Upper lobe of left lung (tissue), 6 donors: ENCODE data around the gene ZFP91. TPM values are rescaled to one million over a fixed set of nuclear protein-coding genes. Genes with fewer than 3 reads are reported as not detected.

Source experiments
- ATAC-seq, 2 donors: fragments of 200-7000 bp; cut with Tn5 transposase; one replicate each; pipeline ENCODE4 v1.9.1; 2022; ENCODE audit warnings: mild to moderate bottlenecking in 2 of 2, moderate library complexity in 2 of 2; ENCODE audit not compliant: low FRiP score in 2 of 2
- DNase-seq, 2 donors: peaks; one replicate each; pipeline ENCODE4 v3.0.0-alpha.2; 2019 to 2020
- H3K27ac ChIP-seq, 4 donors: fragments of 200-600 bp; sonication (generic); one replicate each; pipeline ENCODE4 v1.5.1; 2016 to 2019
- H3K27me3 ChIP-seq, 4 donors: fragments of 200-600 bp; sonication (generic); one replicate each; pipeline ENCODE4 v1.5.1; 2017 to 2019
- H3K36me3 ChIP-seq, 4 donors: fragments of 200-600 bp; sonication (generic); one replicate each; pipeline ENCODE4 v1.5.1; 2016 to 2019
- H3K4me1 ChIP-seq, 4 donors: fragments of 200-600 bp; sonication (generic); one replicate each; pipeline ENCODE4 v1.5.1; 2018 to 2019
- H3K4me3 ChIP-seq, 4 donors: fragments of 200-600 bp; sonication (generic); one replicate each; pipeline ENCODE4 v1.5.1; 2017 to 2019; ENCODE audit warnings: mild to moderate bottlenecking in 2 of 4, moderate library complexity in 1 of 4
- H3K9me3 ChIP-seq, 4 donors: fragments of 200-600 bp; sonication (generic); one replicate each; pipeline ENCODE4 v1.5.1; 2018 to 2019
- CTCF ChIP-seq, 6 experiments: fragments of 450-650 bp in 4 of 6; fragments of 200-600 bp in 2 of 6; sonication (generic) in 2 of 6; IDR thresholded peaks; one replicate each; pipeline ENCODE4 v1.5.1; 2016 to 2019; ENCODE audit warnings: antibody characterized with exemption in 6 of 6
- EP300 ChIP-seq, 4 donors: sonication (generic); formaldehyde crosslinking; IDR thresholded peaks; one replicate each; pipeline ENCODE4 v1.5.1; 2017; ENCODE audit warnings: antibody characterized with exemption in 4 of 4, control low read depth in 2 of 4
- POLR2A ChIP-seq, 4 donors: fragments of 450-650 bp; IDR thresholded peaks; one replicate each; pipeline ENCODE4 v1.5.1; 2016 to 2017; ENCODE audit warnings: antibody characterized with exemption in 4 of 4, mild to moderate bottlenecking in 2 of 4
- POLR2AphosphoS5 ChIP-seq, 2 donors: sonication (generic); formaldehyde crosslinking; IDR thresholded peaks; one replicate each; pipeline ENCODE4 v1.5.1; 2017; ENCODE audit warnings: antibody characterized with exemption in 2 of 2
- WGBS, 2 donors: methylation state at CpG; one replicate each; pipeline ENCODE4 v1.1.5; 2017 to 2018; 5-methylcytosine and 5-hydroxymethylcytosine counted together
- total RNA-seq, 6 donors: library from RNA; depleted of rRNA in 4 of 6; stranded (reverse); fragments of >200 nt in 4 of 6; gene quantifications; one replicate each; pipeline versions ENCODE4 v1.1.0 to v1.2.1, GENCODE V29; 2016 to 2021
- donor health status: DM: no; HTN: no; CAD: no; lungs with moderate emphysema.
- donor health status: DM: no; HTN: yes; CAD: no; lungs with severe emphysema.

ZFP91 gene
- total RNA-seq, 6 donors from 2014 or later = 21.0 to 53.2 (median 40.9) TPM

DNA sequence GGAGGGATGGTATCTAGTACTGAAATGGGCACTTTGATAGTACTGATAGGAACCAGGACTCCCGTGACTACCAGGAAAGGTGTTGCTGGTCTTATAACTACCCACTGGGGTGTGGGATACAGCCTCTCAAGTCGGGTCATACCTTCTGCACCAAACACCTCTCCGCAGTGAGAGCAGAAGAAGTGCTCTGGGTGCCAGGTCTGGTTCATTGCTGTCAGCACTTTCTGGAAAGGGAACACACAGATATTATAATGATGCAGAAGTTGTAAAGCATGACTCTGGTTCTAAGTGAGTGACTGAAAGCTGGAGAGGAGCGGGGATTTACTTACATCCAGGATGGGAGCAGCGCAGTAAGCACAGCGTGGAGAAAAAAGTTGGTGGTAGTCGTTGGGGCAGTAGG is 29.2 kb upstream of the ZFP91 start:
- no peak overlapping the region for H3K4me3 ChIP-seq
- 94 to 97% methylated on average over 7 of the region's 7 CpGs for WGBS, 2 donors
- DNase-seq (no peak), ATAC-seq (peak in 1 of 2 donors; percentile 19)
- TF ChIP-seq EP300 (IDR thresholded peaks at IDR 0.05) (no peak), CTCF (IDR thresholded peaks at IDR 0.05) (no peak), POLR2AphosphoS5 (IDR thresholded peaks at IDR 0.05) (no peak), POLR2A (IDR thresholded peaks at IDR 0.05) (no peak)
- no peak overlapping the region for H3K27ac ChIP-seq
- H3K9me3 ChIP-seq = no peaks in the 10 kb centered on the region
- peaks cover 33 to 94% (median 56%) of the 10 kb centered on the region in 4 donors for H3K36me3 ChIP-seq
- H3K27me3 ChIP-seq = no peaks in the 10 kb centered on the region
- no peaks in the 10 kb centered on the region for H3K4me1 ChIP-seq

DNA sequence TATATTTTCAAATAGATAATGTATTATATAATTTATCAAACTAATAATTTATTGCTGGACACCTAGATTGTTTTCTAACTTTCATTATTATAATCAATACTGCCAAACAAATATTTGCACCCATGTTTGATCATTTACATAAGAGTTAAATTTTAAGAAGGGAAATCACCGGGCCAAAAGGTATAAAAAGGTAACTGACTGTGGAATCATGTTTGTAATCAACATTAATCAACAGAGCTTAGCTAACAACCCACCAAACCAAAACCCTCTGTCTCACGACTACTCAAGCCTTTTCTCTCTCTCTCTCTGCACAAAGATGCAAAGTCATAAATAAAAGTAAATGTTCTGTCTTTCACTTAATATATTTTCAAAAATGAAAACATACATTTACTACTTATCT is 18.0 kb upstream of the ZFP91 start:
- WGBS, 2 donors = 70 to 71% methylated on average over 2 of the region's 2 CpGs
- ATAC-seq = no peak

GRCh38 chr11:58561394-58562098 is 17.3 kb upstream of the ZFP91 start:
- no peaks in the 10 kb centered on the region for H3K9me3 ChIP-seq
- no peaks in the 10 kb centered on the region for H3K27me3 ChIP-seq
- no peak for ATAC-seq
- peaks cover 0 to 13% (median 4%) of the 10 kb centered on the region in 4 donors for H3K36me3 ChIP-seq
- no peaks in the 10 kb centered on the region for H3K4me1 ChIP-seq
- DNase-seq = no peak
- H3K27ac ChIP-seq = no peak overlapping the region
- 78 to 86% methylated on average over 2 of the region's 2 CpGs for WGBS, 2 donors
- no peak for TF ChIP-seq EP300 (IDR thresholded peaks at IDR 0.05)
- no peak for TF ChIP-seq CTCF (IDR thresholded peaks at IDR 0.05)
- TF ChIP-seq POLR2AphosphoS5 (IDR thresholded peaks at IDR 0.05) = no peak
- TF ChIP-seq POLR2A (IDR thresholded peaks at IDR 0.05) = no peak
- no peak overlapping the region for H3K4me3 ChIP-seq

More for the DNA sequence above, 18.0 kb upstream of the ZFP91 start:
- Histone ChIP-seq H3K27ac (no peak overlapping the region), H3K4me1 (no peaks in the 10 kb centered on the region), H3K9me3 (no peaks in the 10 kb centered on the region), H3K36me3 (peaks cover 0 to 13% (median 3%) of the 10 kb centered on the region in 4 donors), H3K4me3 (no peak overlapping the region), H3K27me3 (no peaks in the 10 kb centered on the region)
- DNase-seq = no peak
- TF ChIP-seq POLR2AphosphoS5 (IDR thresholded peaks at IDR 0.05) (no peak), POLR2A (IDR thresholded peaks at IDR 0.05) (no peak), EP300 (IDR thresholded peaks at IDR 0.05) (no peak), CTCF (IDR thresholded peaks at IDR 0.05) (no peak)

GRCh38 chr11:58562375-58562800 is 16.5 kb upstream of the ZFP91 start:
- Histone ChIP-seq H3K27me3 (no peaks in the 10 kb centered on the region), H3K27ac (no peak overlapping the region), H3K36me3 (peaks cover 0 to 16% (median 5%) of the 10 kb centered on the region in 4 donors), H3K4me3 (no peak overlapping the region), H3K4me1 (peaks cover 0 to 2% (median 0%) of the 10 kb centered on the region in 4 donors), H3K9me3 (no peaks in the 10 kb centered on the region)
- TF ChIP-seq POLR2AphosphoS5 (IDR thresholded peaks at IDR 0.05) (no peak), POLR2A (IDR thresholded peaks at IDR 0.05) (no peak), EP300 (IDR thresholded peaks at IDR 0.05) (no peak), CTCF (IDR thresholded peaks at IDR 0.05) (no peak)
- no peak for DNase-seq
- no peak for ATAC-seq

DNA sequence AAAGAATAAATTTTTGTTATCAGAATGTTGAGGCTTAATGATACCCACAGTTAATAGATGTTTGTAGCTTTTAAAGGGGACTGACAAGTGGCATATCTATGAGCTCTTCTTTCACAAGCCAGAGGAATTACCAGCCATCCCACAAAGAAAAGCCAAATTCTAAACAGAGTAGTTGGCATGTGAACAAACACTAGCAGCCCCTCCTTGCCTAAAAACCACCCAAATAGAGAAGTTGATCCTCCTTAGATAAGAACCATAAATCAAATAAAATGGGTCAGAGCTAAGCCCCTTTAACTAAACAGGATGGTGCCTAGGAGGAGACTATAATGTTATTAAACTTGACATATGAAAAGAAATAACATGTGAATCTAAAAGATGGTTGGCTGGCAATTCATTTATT is 14.6 kb upstream of the ZFP91 start:
- DNase-seq (no peak), ATAC-seq (no peak)
- Histone ChIP-seq H3K9me3 (no peaks in the 10 kb centered on the region), H3K27ac (no peak overlapping the region), H3K36me3 (peaks cover 0 to 28% (median 8%) of the 10 kb centered on the region in 4 donors), H3K27me3 (no peaks in the 10 kb centered on the region), H3K4me3 (no peak overlapping the region), H3K4me1 (peaks cover 0 to 13% (median 0%) of the 10 kb centered on the region in 4 donors)
- no peak for TF ChIP-seq EP300 (IDR thresholded peaks at IDR 0.05)
